ENCODE data around the gene ZFPM1.

Gene ZFPM1

DNA sequence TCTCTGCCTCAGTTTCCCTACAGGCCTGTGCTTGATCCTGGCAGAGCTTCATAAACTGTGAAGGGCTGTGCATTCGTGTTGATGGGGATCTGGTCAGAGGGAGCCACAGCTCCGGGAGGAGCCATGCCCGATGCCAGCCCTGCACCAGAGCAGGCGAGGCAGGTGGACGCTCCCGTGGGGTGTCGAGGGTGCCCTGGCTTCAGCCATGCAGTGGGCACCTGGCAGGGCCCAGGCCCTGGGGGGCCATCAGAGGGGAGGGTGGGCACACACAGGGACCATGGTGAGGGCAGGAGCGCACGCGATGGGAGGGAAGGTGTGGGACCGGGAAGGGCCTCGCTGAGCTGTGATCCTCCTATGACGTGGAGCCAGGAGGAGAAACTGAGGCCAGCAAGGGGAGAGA lies 22.0 kb downstream of the ZFPM1 start:
- peaks cover 2% of the 10 kb centered on the region for H3K27me3 ChIP-seq (ENCODE audit: insufficient read depth, poor library complexity, severe bottlenecking)

DNA sequence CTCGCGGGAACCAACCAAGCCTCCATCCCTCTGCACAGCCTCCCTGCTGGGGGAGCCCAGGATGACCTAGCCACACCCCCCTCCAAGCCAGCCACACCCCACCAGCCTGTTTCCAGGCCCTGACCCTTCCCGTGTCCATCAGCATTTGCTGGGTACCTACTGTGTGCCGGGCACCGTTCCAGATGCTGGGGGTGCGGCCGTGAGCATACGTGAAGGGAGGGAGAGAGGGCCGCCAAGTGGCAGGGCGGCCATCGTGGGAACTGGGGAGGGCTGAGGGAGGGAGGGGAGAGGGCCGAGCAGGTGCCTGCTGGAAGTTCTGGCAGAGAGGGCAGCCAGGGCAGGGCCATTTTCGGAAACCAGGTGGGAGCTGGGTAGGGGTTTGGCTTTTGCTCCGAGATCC lies 23.1 kb downstream of the ZFPM1 start:
- Histone ChIP-seq H3K4me3 (replicated peaks; ENCODE audit: insufficient read depth, low read length) (no peak overlapping the region), H3K27ac (replicated peaks) (no peak overlapping the region), H3K27me3 (ENCODE audit: insufficient read depth, poor library complexity, severe bottlenecking) (peaks cover 2% of the 10 kb centered on the region)
- TF ChIP-seq POLR2AphosphoS5 (IDR thresholded peaks at IDR 0.05; ENCODE audit: low read depth), result no peak
- TF ChIP-seq, protein P1, sequence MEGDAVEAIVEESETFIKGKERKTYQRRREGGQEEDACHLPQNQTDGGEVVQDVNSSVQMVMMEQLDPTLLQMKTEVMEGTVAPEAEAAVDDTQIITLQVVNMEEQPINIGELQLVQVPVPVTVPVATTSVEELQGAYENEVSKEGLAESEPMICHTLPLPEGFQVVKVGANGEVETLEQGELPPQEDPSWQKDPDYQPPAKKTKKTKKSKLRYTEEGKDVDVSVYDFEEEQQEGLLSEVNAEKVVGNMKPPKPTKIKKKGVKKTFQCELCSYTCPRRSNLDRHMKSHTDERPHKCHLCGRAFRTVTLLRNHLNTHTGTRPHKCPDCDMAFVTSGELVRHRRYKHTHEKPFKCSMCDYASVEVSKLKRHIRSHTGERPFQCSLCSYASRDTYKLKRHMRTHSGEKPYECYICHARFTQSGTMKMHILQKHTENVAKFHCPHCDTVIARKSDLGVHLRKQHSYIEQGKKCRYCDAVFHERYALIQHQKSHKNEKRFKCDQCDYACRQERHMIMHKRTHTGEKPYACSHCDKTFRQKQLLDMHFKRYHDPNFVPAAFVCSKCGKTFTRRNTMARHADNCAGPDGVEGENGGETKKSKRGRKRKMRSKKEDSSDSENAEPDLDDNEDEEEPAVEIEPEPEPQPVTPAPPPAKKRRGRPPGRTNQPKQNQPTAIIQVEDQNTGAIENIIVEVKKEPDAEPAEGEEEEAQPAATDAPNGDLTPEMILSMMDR (IDR thresholded peaks at IDR 0.05; ENCODE audit: insufficient read depth, low read length), result no peak
- no peak for TF ChIP-seq GABPA (IDR thresholded peaks at IDR 0.05; ENCODE audit: low read depth)
- TF ChIP-seq, protein P2, sequence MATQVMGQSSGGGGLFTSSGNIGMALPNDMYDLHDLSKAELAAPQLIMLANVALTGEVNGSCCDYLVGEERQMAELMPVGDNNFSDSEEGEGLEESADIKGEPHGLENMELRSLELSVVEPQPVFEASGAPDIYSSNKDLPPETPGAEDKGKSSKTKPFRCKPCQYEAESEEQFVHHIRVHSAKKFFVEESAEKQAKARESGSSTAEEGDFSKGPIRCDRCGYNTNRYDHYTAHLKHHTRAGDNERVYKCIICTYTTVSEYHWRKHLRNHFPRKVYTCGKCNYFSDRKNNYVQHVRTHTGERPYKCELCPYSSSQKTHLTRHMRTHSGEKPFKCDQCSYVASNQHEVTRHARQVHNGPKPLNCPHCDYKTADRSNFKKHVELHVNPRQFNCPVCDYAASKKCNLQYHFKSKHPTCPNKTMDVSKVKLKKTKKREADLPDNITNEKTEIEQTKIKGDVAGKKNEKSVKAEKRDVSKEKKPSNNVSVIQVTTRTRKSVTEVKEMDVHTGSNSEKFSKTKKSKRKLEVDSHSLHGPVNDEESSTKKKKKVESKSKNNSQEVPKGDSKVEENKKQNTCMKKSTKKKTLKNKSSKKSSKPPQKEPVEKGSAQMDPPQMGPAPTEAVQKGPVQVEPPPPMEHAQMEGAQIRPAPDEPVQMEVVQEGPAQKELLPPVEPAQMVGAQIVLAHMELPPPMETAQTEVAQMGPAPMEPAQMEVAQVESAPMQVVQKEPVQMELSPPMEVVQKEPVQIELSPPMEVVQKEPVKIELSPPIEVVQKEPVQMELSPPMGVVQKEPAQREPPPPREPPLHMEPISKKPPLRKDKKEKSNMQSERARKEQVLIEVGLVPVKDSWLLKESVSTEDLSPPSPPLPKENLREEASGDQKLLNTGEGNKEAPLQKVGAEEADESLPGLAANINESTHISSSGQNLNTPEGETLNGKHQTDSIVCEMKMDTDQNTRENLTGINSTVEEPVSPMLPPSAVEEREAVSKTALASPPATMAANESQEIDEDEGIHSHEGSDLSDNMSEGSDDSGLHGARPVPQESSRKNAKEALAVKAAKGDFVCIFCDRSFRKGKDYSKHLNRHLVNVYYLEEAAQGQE (IDR thresholded peaks at IDR 0.05; ENCODE audit: insufficient replicate concordance, low read depth), result no peak
- no peak for TF ChIP-seq SPI1 (IDR thresholded peaks at IDR 0.05; ENCODE audit: borderline replicate concordance, low read depth)
- DNase-seq (ENCODE audit: low read depth in 1 of 2, low spot score in 1 of 2), result no peak

More for the DNA sequence above, 22.0 kb downstream of the ZFPM1 start:
- no peak for DNase-seq (ENCODE audit: low read depth in 1 of 2, low spot score in 1 of 2)
- H3K4me3 ChIP-seq (replicated peaks; ENCODE audit: insufficient read depth, low read length), result no peak overlapping the region
- no peak overlapping the region for H3K27ac ChIP-seq (replicated peaks)
- TF ChIP-seq SPI1 (IDR thresholded peaks at IDR 0.05; ENCODE audit: borderline replicate concordance, low read depth) (no peak), POLR2AphosphoS5 (IDR thresholded peaks at IDR 0.05; ENCODE audit: low read depth) (no peak)
- TF ChIP-seq, protein P1 (IDR thresholded peaks at IDR 0.05; ENCODE audit: insufficient read depth, low read length), result no peak

DNA sequence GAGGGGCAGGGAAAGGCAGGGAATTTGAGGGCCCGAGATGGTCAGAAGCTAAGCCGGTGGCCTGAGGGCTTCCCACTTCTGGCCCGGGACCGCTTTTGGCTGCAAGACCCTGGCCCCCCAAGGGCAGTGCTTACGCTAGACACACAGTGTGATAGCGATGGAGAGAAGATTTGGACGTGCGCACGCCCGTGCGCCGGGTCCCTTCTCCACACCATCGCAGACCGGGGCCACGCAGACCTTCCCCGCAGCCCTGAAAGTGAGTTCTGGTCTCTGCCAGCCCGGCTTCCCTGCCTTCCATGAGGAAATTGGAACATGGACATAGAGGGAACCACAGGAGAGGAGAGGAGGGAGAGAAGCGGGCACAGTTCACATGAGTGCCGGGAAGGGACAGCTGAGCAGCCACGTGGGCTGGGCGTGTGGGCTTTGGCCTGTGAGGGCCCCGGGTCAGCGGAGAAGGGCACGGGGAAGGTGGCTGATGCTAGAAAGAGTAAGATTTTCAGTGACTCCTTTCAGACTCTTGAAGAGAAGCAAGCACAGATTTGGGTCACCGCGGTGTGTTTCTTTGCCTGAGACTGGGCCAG lies 23.8 kb downstream of the ZFPM1 start:
- peaks cover 2% of the 10 kb centered on the region for H3K27me3 ChIP-seq (ENCODE audit: insufficient read depth, poor library complexity, severe bottlenecking)
- no peak for DNase-seq (ENCODE audit: low read depth in 1 of 2, low spot score in 1 of 2)
- no peak overlapping the region for H3K4me3 ChIP-seq (replicated peaks; ENCODE audit: insufficient read depth, low read length)
- TF ChIP-seq GABPA (IDR thresholded peaks at IDR 0.05; ENCODE audit: low read depth) (no peak), SPI1 (IDR thresholded peaks at IDR 0.05; ENCODE audit: borderline replicate concordance, low read depth) (no peak), POLR2AphosphoS5 (IDR thresholded peaks at IDR 0.05; ENCODE audit: low read depth) (no peak)
- TF ChIP-seq, protein P2 (IDR thresholded peaks at IDR 0.05; ENCODE audit: insufficient replicate concordance, low read depth), result no peak
- H3K27ac ChIP-seq (replicated peaks), result no peak overlapping the region

DNA sequence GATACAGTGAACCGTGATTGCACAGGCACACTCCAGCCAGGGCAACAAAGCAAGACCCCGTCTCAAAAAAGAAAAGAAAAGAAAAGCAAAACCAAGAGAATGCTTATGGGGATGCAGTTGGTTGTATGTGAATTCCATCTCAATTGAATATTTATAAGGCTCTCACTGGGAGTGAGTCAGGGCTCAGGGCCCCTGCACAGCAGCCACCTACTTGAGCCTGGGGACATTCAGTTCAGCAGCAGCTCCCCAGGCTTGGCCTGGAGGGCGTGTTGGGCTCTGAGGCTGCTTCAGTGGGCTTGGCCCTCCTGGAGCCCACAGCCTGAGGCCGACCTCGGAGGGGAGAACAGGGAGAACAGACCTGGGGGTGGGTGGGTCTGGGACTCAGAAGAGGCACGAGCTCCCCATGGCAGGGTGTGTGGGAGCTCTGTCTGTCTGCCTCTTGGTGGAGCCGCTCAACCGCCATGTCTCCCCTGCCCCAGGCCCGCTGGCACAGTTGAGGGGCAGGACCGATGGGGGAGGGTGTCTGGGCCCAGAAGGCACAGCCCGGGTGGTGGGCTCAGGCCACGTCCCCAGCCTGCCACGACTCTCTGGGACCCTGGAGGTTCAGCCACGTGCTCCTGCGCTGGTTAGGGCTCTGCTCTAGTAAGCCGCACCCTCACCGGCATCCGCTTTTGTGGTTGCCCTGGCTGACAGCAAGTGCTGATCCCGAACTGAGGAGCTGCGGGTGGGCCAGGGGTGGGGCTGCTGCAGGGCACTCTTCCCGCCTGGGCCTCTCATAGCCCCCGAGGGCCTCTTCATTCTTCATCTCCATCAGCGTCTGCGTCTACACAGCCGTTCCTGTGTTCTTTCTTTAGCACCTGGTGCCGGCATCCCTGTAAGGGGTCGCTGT lies 24.8 kb downstream of the ZFPM1 start:
- DNase-seq (ENCODE audit: low read depth in 1 of 2, low spot score in 1 of 2), result peak in 1 of 2 experiments; percentile 36
- TF ChIP-seq, protein P1 (IDR thresholded peaks at IDR 0.05; ENCODE audit: insufficient read depth, low read length), result no peak
- TF ChIP-seq GABPA (IDR thresholded peaks at IDR 0.05; ENCODE audit: low read depth) (no peak), SPI1 (IDR thresholded peaks at IDR 0.05; ENCODE audit: borderline replicate concordance, low read depth) (no peak), POLR2AphosphoS5 (IDR thresholded peaks at IDR 0.05; ENCODE audit: low read depth) (no peak)

More for the DNA sequence above, 24.8 kb downstream of the ZFPM1 start:
- Histone ChIP-seq H3K27me3 (ENCODE audit: insufficient read depth, poor library complexity, severe bottlenecking) (peaks cover 2% of the 10 kb centered on the region), H3K4me3 (replicated peaks; ENCODE audit: insufficient read depth, low read length) (no peak overlapping the region), H3K27ac (replicated peaks) (no peak overlapping the region)

All from HL-60 (cell line).